WTC11 (cell line): Measurements from ENCODE around the gene FMNL2. TPM values are rescaled to one million over a fixed set of nuclear protein-coding genes. Genes with fewer than 3 reads are reported as not detected.

Experiments used
- ATAC-seq: fragments of 200-7000 bp; cut with Tn5 transposase; 2 replicates; pipeline ENCODE4 v1.10.0; 2021; ENCODE audit warnings: mild to moderate bottlenecking, moderate library complexity
- CTCF ChIA-PET: fragments of 300-600 bp; sonication (Branson Sonifier 250); formaldehyde crosslinking; loops from one replicate; lab custom pipeline; 2021; ENCODE audit warnings: antibody characterized with exemption; lab: Charles Lee
- POLR2A ChIA-PET: fragments of 350-600 bp; sonication (Branson Sonifier 250); formaldehyde crosslinking; loops from one replicate; lab custom pipeline; 2021; ENCODE audit warnings: antibody characterized with exemption; lab: Charles Lee
- DNase-seq: peaks from one replicate; pipeline ENCODE4 v3.0.0; 2021; ENCODE audit warnings: low spot score
- H3K27ac Mint-ChIP-seq: 2 replicates; pipeline ENCODE4 v1.8.0; 2021; ENCODE audit warnings: mixed read lengths
- H3K27me3 Mint-ChIP-seq: 2 replicates; pipeline ENCODE4 v1.8.0; 2021; ENCODE audit warnings: low read depth, mild to moderate bottlenecking, moderate library complexity, mixed read lengths
- H3K36me3 Mint-ChIP-seq: 2 replicates; pipeline ENCODE4 v1.8.0; 2021; ENCODE audit warnings: mixed read lengths
- H3K4me1 Mint-ChIP-seq: 2 replicates; pipeline ENCODE4 v1.8.0; 2022; ENCODE audit warnings: mixed read lengths
- H3K4me3 Mint-ChIP-seq: 2 replicates; pipeline ENCODE4 v1.8.0; 2021; ENCODE audit warnings: mild to moderate bottlenecking, moderate library complexity, mixed read lengths
- H3K9me3 Mint-ChIP-seq: 2 replicates; pipeline ENCODE4 v1.8.0; 2021; ENCODE audit warnings: mixed read lengths
- ARID4B ChIP-seq: sonication (generic); formaldehyde crosslinking; IDR thresholded peaks from 2 replicates; pipeline ENCODE4 v1.8.0; 2023; ENCODE audit warnings: missing genetic modification reagents, mild to moderate bottlenecking, borderline replicate concordance
- CREM ChIP-seq: sonication (generic); formaldehyde crosslinking; IDR thresholded peaks from 2 replicates; pipeline ENCODE4 v1.8.1; 2022; ENCODE audit warnings: mild to moderate bottlenecking, missing genetic modification reagents, moderate library complexity
- CTCF ChIP-seq: fragments of 200-600 bp; IDR thresholded peaks from 2 replicates; pipeline ENCODE4 v1.8.0; 2022; ENCODE audit warnings: antibody characterized with exemption
- GRHL2 ChIP-seq: fragments of 250-450 bp; sonication (Bioruptor Pico); IDR thresholded peaks from 2 replicates; pipeline ENCODE4 v1.8.0; 2022; ENCODE audit warnings: mild to moderate bottlenecking, moderate library complexity; ENCODE audit not compliant: insufficient replicate concordance, severe bottlenecking
- HMGXB4 ChIP-seq: sonication (generic); formaldehyde crosslinking; IDR thresholded peaks from 2 replicates; pipeline ENCODE4 v1.8.1; 2023; ENCODE audit warnings: mild to moderate bottlenecking, moderate library complexity, missing genetic modification reagents
- IRF1 ChIP-seq: sonication (generic); formaldehyde crosslinking; IDR thresholded peaks from 2 replicates; pipeline ENCODE4 v1.8.0; 2023; ENCODE audit warnings: missing genetic modification reagents
- MAX ChIP-seq: sonication (generic); formaldehyde crosslinking; IDR thresholded peaks from 2 replicates; pipeline ENCODE4 v1.8.0; 2022; ENCODE audit warnings: mild to moderate bottlenecking, missing genetic modification reagents
- MXD4 ChIP-seq: fragments of 250-450 bp; sonication (Bioruptor Pico); IDR thresholded peaks from 2 replicates; pipeline ENCODE4 v1.8.0; 2021; ENCODE audit warnings: mild to moderate bottlenecking, moderate library complexity, borderline replicate concordance
- PRDM15 ChIP-seq: sonication (generic); formaldehyde crosslinking; IDR thresholded peaks from 2 replicates; pipeline ENCODE4 v1.8.0; 2022; ENCODE audit warnings: missing genetic modification reagents
- RORB ChIP-seq: fragments of 250-450 bp; sonication (Bioruptor Pico); IDR thresholded peaks from 2 replicates; pipeline ENCODE4 v1.9.0; 2021; ENCODE audit warnings: mild to moderate bottlenecking
- TP53 ChIP-seq: sonication (generic); formaldehyde crosslinking; IDR thresholded peaks from 2 replicates; pipeline ENCODE4 v1.8.1; 2023; ENCODE audit warnings: mild to moderate bottlenecking, missing genetic modification reagents
- ZNF416 ChIP-seq: fragments of 250-450 bp; sonication (Bioruptor Pico); IDR thresholded peaks from 2 replicates; pipeline ENCODE4 v1.9.0; 2021; ENCODE audit warnings: mild to moderate bottlenecking, inconsistent platforms
- total RNA-seq: library from RNA; stranded (reverse); gene quantifications from 3 replicates; pipeline ENCODE4 v1.2.3, GENCODE V29; 2021

Gene FMNL2
- total RNA-seq, 1 experiment from 2014 or later, result 43.0 TPM

GRCh38 chr2:152542337-152542994, 207.5 kb downstream of the FMNL2 start (continued):
- TF ChIP-seq PRDM15 (CRISPR knock-in tag), result no peak
- no peak for TF ChIP-seq ZNF416 (CRISPR knock-in tag)
- TF ChIP-seq RORB (CRISPR knock-in tag), result no peak
- TF ChIP-seq MXD4 (CRISPR knock-in tag), result no peak

GRCh38 chr2:152542995-152543481, 208.1 kb downstream of the FMNL2 start:
- ATAC-seq (peak; percentile 73), DNase-seq (no peak)
- peak overlapping the region; percentile 82 for H3K27ac Mint-ChIP-seq
- POLR2A ChIA-PET, result no interaction called here
- H3K4me3 Mint-ChIP-seq, result no peak overlapping the region
- H3K27me3 Mint-ChIP-seq, result no peaks in the 10 kb centered on the region
- H3K36me3 Mint-ChIP-seq, result peaks cover 4% of the 10 kb centered on the region
- peaks cover 20% of the 10 kb centered on the region for H3K4me1 Mint-ChIP-seq
- H3K9me3 Mint-ChIP-seq, result peaks cover under 1% of the 10 kb centered on the region; the same call in 1 of the 2 replicates
- TF ChIP-seq MAX, result no peak
- no peak for TF ChIP-seq PRDM15 (CRISPR knock-in tag)
- CTCF ChIA-PET, result no interaction called here

- CTCF ChIA-PET, result no interaction called here
- no peak overlapping the region for H3K4me3 Mint-ChIP-seq
- peaks cover 4% of the 10 kb centered on the region for H3K36me3 Mint-ChIP-seq
- no peaks in the 10 kb centered on the region for H3K27me3 Mint-ChIP-seq
- ATAC-seq, result no peak
- POLR2A ChIA-PET, result interaction anchor here (0.6 kb wide), 1 partner anchor 209 kb away, joined by 6 read pairs; no protein-coding TSS in a partner anchor
- H3K9me3 Mint-ChIP-seq, result no peaks in the 10 kb centered on the region
- no peak for DNase-seq
- H3K27ac Mint-ChIP-seq, result 0 out of 2 replicates have a peak overlapping the region, but pooled peaks have one; percentile 2
- H3K4me1 Mint-ChIP-seq, result peaks cover 20% of the 10 kb centered on the region
- no peak for TF ChIP-seq CTCF
- TF ChIP-seq IRF1 (CRISPR knock-in tag), result no peak
- TF ChIP-seq ARID4B, result no peak
- TF ChIP-seq GRHL2 (CRISPR knock-in tag), result no peak
- no peak for TF ChIP-seq CREM (CRISPR knock-in tag)
- no peak for TF ChIP-seq MAX
- no peak for TF ChIP-seq TP53
- no peak for TF ChIP-seq MXD4 (CRISPR knock-in tag)
- no peak for TF ChIP-seq HMGXB4
These were observed 208.7 kb downstream of the FMNL2 start for GRCh38 chr2:152543717-152544116.
